ENCODE measurements around the gene LGALS8.

Gene LGALS8

DNA sequence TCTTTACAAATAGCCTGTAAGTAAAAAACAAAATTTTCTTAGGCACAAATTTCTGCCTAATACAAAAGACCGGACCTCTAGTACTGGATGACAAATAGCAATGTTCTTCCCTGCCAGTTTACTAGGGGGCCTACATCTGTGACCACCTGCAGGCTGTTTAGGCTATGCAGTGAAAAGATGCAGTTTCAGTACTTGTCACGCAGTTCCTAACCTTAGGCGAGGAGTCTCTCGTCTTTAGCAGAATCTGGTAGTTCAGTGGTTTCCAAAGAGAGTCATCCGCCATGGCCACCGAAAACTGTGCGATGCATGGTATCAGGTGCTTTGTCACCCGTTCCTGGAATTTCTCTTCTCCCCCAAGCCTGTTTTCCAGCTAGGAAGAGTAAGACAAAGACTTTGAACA is 29.6 kb downstream of the LGALS8 start:
- TF ChIP-seq, protein P1, sequence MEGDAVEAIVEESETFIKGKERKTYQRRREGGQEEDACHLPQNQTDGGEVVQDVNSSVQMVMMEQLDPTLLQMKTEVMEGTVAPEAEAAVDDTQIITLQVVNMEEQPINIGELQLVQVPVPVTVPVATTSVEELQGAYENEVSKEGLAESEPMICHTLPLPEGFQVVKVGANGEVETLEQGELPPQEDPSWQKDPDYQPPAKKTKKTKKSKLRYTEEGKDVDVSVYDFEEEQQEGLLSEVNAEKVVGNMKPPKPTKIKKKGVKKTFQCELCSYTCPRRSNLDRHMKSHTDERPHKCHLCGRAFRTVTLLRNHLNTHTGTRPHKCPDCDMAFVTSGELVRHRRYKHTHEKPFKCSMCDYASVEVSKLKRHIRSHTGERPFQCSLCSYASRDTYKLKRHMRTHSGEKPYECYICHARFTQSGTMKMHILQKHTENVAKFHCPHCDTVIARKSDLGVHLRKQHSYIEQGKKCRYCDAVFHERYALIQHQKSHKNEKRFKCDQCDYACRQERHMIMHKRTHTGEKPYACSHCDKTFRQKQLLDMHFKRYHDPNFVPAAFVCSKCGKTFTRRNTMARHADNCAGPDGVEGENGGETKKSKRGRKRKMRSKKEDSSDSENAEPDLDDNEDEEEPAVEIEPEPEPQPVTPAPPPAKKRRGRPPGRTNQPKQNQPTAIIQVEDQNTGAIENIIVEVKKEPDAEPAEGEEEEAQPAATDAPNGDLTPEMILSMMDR (conservative IDR thresholded peaks at IDR 0.05; ENCODE audit: low read depth, low read length): no peak
- Histone ChIP-seq H2AFZ (ENCODE audit: low read depth) (no peak overlapping the region), H4K20me1 (ENCODE audit: insufficient read depth) (no peaks in the 10 kb centered on the region), H3K9ac (no peak overlapping the region), H3K4me2 (no peak overlapping the region), H3K27me3 (ENCODE audit: insufficient read depth, low read depth) (no peaks in the 10 kb centered on the region), H3K4me1 (ENCODE audit: low read depth, poor library complexity, severe bottlenecking) (no peaks in the 10 kb centered on the region), H3K79me2 (ENCODE audit: insufficient read depth, low read depth) (no peaks in the 10 kb centered on the region), H3K4me3 (IDR thresholded peaks at IDR 0.05; ENCODE audit: insufficient read depth, low read depth, low read length) (no peak overlapping the region), H3K36me3 (ENCODE audit: insufficient read depth) (peaks cover 46% of the 10 kb centered on the region; the same call in 1 of the 2 replicates), H3K27ac (no peak overlapping the region)

GRCh38 chr1:236556606-236557005 is 32.8 kb downstream of the LGALS8 start:
- Histone ChIP-seq H3K36me3 (ENCODE audit: insufficient read depth) (peaks cover 34% of the 10 kb centered on the region; the same call in 1 of the 2 replicates), H3K4me2 (no peak overlapping the region), H4K20me1 (ENCODE audit: insufficient read depth) (no peaks in the 10 kb centered on the region), H3K79me2 (ENCODE audit: insufficient read depth, low read depth) (no peaks in the 10 kb centered on the region), H3K27ac (no peak overlapping the region), H2AFZ (ENCODE audit: low read depth) (no peak overlapping the region), H3K9ac (no peak overlapping the region), H3K27me3 (ENCODE audit: insufficient read depth, low read depth) (no peaks in the 10 kb centered on the region), H3K4me3 (IDR thresholded peaks at IDR 0.05; ENCODE audit: insufficient read depth, low read depth, low read length) (no peak overlapping the region), H3K4me1 (ENCODE audit: low read depth, poor library complexity, severe bottlenecking) (no peaks in the 10 kb centered on the region)
- TF ChIP-seq, protein P1 (conservative IDR thresholded peaks at IDR 0.05; ENCODE audit: low read depth, low read length): no peak

DNA sequence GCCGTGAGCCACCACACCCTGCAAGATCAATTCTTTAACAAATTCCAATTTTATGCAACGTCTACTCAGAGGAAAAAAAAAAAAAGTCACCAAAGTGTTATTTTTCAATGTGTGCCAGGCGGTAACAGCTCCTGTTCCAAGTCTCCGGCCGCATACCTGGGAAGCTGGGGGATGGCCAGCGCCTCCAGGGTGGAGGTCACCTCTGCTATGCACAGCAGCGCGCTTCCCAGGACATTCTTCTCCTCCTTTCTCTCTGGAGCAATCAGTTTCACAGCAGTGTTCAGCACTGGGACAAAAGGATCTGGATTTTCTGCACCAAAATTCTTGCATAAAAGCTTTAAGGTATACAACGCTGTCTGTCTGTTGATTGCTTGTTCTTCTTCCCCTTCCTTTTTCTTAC is 34.3 kb downstream of the LGALS8 start:
- H3K9ac ChIP-seq: no peak overlapping the region
- no peak overlapping the region for H3K4me3 ChIP-seq (IDR thresholded peaks at IDR 0.05; ENCODE audit: insufficient read depth, low read depth, low read length)
- no peaks in the 10 kb centered on the region for H3K4me1 ChIP-seq (ENCODE audit: low read depth, poor library complexity, severe bottlenecking)
- no peak overlapping the region for H2AFZ ChIP-seq (ENCODE audit: low read depth)
- no peaks in the 10 kb centered on the region for H3K79me2 ChIP-seq (ENCODE audit: insufficient read depth, low read depth)
- H4K20me1 ChIP-seq (ENCODE audit: insufficient read depth): no peaks in the 10 kb centered on the region
- H3K4me2 ChIP-seq: no peak overlapping the region
- H3K36me3 ChIP-seq (ENCODE audit: insufficient read depth): peaks cover 21% of the 10 kb centered on the region; the same call in 1 of the 2 replicates
- H3K27me3 ChIP-seq (ENCODE audit: insufficient read depth, low read depth): no peaks in the 10 kb centered on the region
- TF ChIP-seq, protein P1 (conservative IDR thresholded peaks at IDR 0.05; ENCODE audit: low read depth, low read length): no peak
- no peak overlapping the region for H3K27ac ChIP-seq

DNA sequence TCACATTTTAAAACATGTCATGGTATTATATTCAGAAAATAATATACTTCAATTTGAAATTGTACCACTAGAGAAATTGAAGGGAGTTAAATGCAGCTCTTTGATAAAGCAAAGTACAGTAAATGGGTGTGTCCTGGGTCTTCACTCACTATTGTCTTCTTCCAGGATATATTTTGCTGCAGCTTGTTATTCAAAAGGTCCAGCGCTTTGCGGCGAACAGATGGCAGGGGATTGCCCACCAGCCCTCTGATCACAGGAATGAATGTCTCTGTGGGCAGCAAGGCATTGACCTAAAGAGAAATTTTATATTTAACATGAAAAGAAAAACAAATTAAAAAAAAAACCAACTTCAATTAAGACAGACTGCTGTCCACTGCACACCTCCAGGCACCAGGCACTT is 35.1 kb downstream of the LGALS8 start:
- no peak overlapping the region for H3K9ac ChIP-seq
- H3K4me1 ChIP-seq (ENCODE audit: low read depth, poor library complexity, severe bottlenecking): no peaks in the 10 kb centered on the region
- no peak overlapping the region for H3K4me3 ChIP-seq (IDR thresholded peaks at IDR 0.05; ENCODE audit: insufficient read depth, low read depth, low read length)
- H3K36me3 ChIP-seq (ENCODE audit: insufficient read depth): peaks cover 21% of the 10 kb centered on the region; the same call in 1 of the 2 replicates
- H3K27ac ChIP-seq: no peak overlapping the region
- H3K4me2 ChIP-seq: no peak overlapping the region
- TF ChIP-seq, protein P1 (conservative IDR thresholded peaks at IDR 0.05; ENCODE audit: low read depth, low read length): no peak
- H3K27me3 ChIP-seq (ENCODE audit: insufficient read depth, low read depth): no peaks in the 10 kb centered on the region
- H4K20me1 ChIP-seq (ENCODE audit: insufficient read depth): no peaks in the 10 kb centered on the region
- H3K79me2 ChIP-seq (ENCODE audit: insufficient read depth, low read depth): no peaks in the 10 kb centered on the region
- H2AFZ ChIP-seq (ENCODE audit: low read depth): no peak overlapping the region

All from KMS-11 (cell line).